Retinal pigment epithelial cell (primary cell): ENCODE results near the gene BMPR1B.

Experiments used
- DNase-seq: peaks from one replicate; pipeline ENCODE4 v3.0.0-alpha.2; 2010; ENCODE audit warnings: low read depth
- H3K4me3 ChIP-seq: 2 replicates; pipeline ENCODE4 v1.5.1; 2011; ENCODE audit warnings: mild to moderate bottlenecking, low read length, control low read depth, moderate library complexity
- CTCF ChIP-seq: conservative IDR thresholded peaks from 2 replicates; pipeline ENCODE4 v1.5.1; 2011; ENCODE audit warnings: low read depth, low read length, control low read depth, inconsistent platforms

BMPR1B gene

GRCh38 chr4:94767446-94767845 lies 9.7 kb downstream of the BMPR1B start:
- H3K4me3 ChIP-seq = no peak overlapping the region
- no peak for DNase-seq
- TF ChIP-seq CTCF = no peak

GRCh38 chr4:94782707-94783106 lies 25.0 kb downstream of the BMPR1B start:
- no peak for DNase-seq
- H3K4me3 ChIP-seq = no peak overlapping the region
- TF ChIP-seq CTCF = no peak

GRCh38 chr4:94791701-94792100 lies 33.9 kb downstream of the BMPR1B start:
- no peak overlapping the region for H3K4me3 ChIP-seq
- no peak for TF ChIP-seq CTCF
- no peak for DNase-seq

GRCh38 chr4:94798808-94799207 lies 41.1 kb downstream of the BMPR1B start:
- no peak for TF ChIP-seq CTCF
- DNase-seq = no peak
- H3K4me3 ChIP-seq = no peak overlapping the region

GRCh38 chr4:94801016-94801415 lies 43.3 kb downstream of the BMPR1B start:
- TF ChIP-seq CTCF = no peak
- no peak for DNase-seq
- no peak overlapping the region for H3K4me3 ChIP-seq

GRCh38 chr4:94802091-94802490 lies 44.3 kb downstream of the BMPR1B start:
- no peak for DNase-seq
- H3K4me3 ChIP-seq = no peak overlapping the region
- TF ChIP-seq CTCF = no peak

- DNase-seq = no peak
- no peak overlapping the region for H3K4me3 ChIP-seq
- no peak for TF ChIP-seq CTCF
These were observed 45.4 kb downstream of the BMPR1B start for GRCh38 chr4:94803181-94803580.
